Right lobe of liver (tissue), 6 donors: ENCODE measurements around the gene TENM4. TPM values are rescaled to one million over a fixed set of nuclear protein-coding genes. Genes with fewer than 3 reads are reported as not detected.

Experiments used
- ATAC-seq, 4 donors: fragments of 200-7000 bp; cut with Tn5 transposase; one replicate each; pipeline ENCODE4 v1.9.1; 2020; ENCODE audit warnings: mild to moderate bottlenecking in 4 of 4, moderate library complexity in 4 of 4
- DNase-seq, 3 donors: peaks; one replicate each; pipeline ENCODE4 v3.0.0-alpha.2; 2020
- H3K27ac ChIP-seq, 3 donors: fragments of 200-600 bp; one replicate each; pipeline ENCODE4 v1.8.0; 2022
- H3K27me3 ChIP-seq, 2 donors: fragments of 200-600 bp; one replicate each; pipeline ENCODE4 v1.8.0; 2022
- H3K36me3 ChIP-seq, 4 donors: fragments of 200-600 bp; sonication (generic) in 1 of 4; one replicate each; pipeline versions ENCODE4 v1.5.1 to v1.8.0; 2017 to 2022; ENCODE audit warnings: control low read depth in 1 of 4
- H3K4me1 ChIP-seq, 4 donors: fragments of 200-600 bp; sonication (generic) in 1 of 4; one replicate each; pipeline versions ENCODE4 v1.5.1 to v1.8.0; 2017 to 2022; ENCODE audit warnings: control low read depth in 1 of 4
- H3K4me3 ChIP-seq, 3 donors: fragments of 200-600 bp; one replicate each; pipeline ENCODE4 v1.8.0; 2022
- H3K9me3 ChIP-seq, 4 donors: fragments of 200-600 bp; sonication (generic) in 1 of 4; one replicate each; pipeline versions ENCODE4 v1.5.1 to v1.8.0; 2017 to 2022; ENCODE audit warnings: control low read depth in 1 of 4
- CTCF ChIP-seq, 4 donors: fragments of 200-600 bp in 3 of 4; fragments of 450-650 bp in 1 of 4; IDR thresholded peaks; one replicate each; pipeline versions ENCODE4 v1.5.1 to v1.8.0; 2016 to 2022; ENCODE audit warnings: antibody characterized with exemption in 4 of 4, mild to moderate bottlenecking in 2 of 4
- POLR2A ChIP-seq: fragments of 450-650 bp; IDR thresholded peaks from one replicate; pipeline ENCODE4 v1.6.1; 2017; ENCODE audit warnings: antibody characterized with exemption, mild to moderate bottlenecking
- WGBS: methylation state at CpG from one replicate; pipeline ENCODE4 v1.1.6; 2018; ENCODE audit warnings: low coverage, low lambda C conversion rate; ENCODE audit not compliant: insufficient coverage; ENCODE audit errors: missing lambda C conversion rate; 5-methylcytosine and 5-hydroxymethylcytosine counted together
- intact Hi-C, 2 donors: fragments of 100-400 bp; cut with DNase I; formaldehyde crosslinking; loops; one replicate each; pipeline versions ENCODE4 v1.11.2 to v1.14.1; 2022
- total RNA-seq, 6 experiments: library from RNA; depleted of rRNA in 2 of 6; stranded (reverse); fragments of >200 nt in 2 of 6; fragmentation: NEBNext Ultra II Directional in 3 of 6; extraction: Animal tissue kit (Norgen Biotek cat#: 25700) in 3 of 6; gene quantifications; one replicate each; pipeline versions ENCODE4 v1.1.0 to v1.2.4, GENCODE V29; 2016 to 2023
- donor health status: DM: no; HTN: yes; CAD: no.
- donor health status: DM: no; HTN: no; CAD: no.
- donor health status: DM: no; HTN: no; CAD: no.
- donor health status: DM: no; HTN: yes; CAD: no.
- donor health status: DM: no; HTN: yes; CAD: no.

Gene TENM4
- total RNA-seq, 6 experiments from 2014 or later: 0.04 to 0.58 (median 0.14) TPM; not detected in 2

- no peak for ATAC-seq
- TF ChIP-seq POLR2A: no peak
- no peak for TF ChIP-seq CTCF (IDR thresholded peaks at IDR 0.05)
These were observed 36.0 kb downstream of the TENM4 start for GRCh38 chr11:79404806-79405205.

GRCh38 chr11:79404325-79404724, 36.5 kb downstream of the TENM4 start:
- ATAC-seq (peak in 2 of 4 donors; percentile 25 to 60), DNase-seq (no peak)
- WGBS: 41% methylated on average over 2 of the region's 2 CpGs
- intact Hi-C loops: no loop called here
- H3K4me1 ChIP-seq: no peaks in the 10 kb centered on the region
- no peaks in the 10 kb centered on the region for H3K36me3 ChIP-seq
- no peaks in the 10 kb centered on the region for H3K9me3 ChIP-seq
- H3K4me3 ChIP-seq: no peak overlapping the region
- TF ChIP-seq POLR2A (no peak), CTCF (IDR thresholded peaks at IDR 0.05) (no peak)
- H3K27me3 ChIP-seq: no peaks in the 10 kb centered on the region
- H3K27ac ChIP-seq: no peak overlapping the region

More at GRCh38 chr11:79404806-79405205, 36.0 kb downstream of the TENM4 start:
- H3K27me3 ChIP-seq: no peaks in the 10 kb centered on the region
- DNase-seq: no peak
- H3K36me3 ChIP-seq: no peaks in the 10 kb centered on the region
- H3K4me3 ChIP-seq: no peak overlapping the region
- WGBS: 45% methylated on average over 3 of the region's 3 CpGs
- no peaks in the 10 kb centered on the region for H3K9me3 ChIP-seq
- intact Hi-C loops: no loop called here
- no peak overlapping the region for H3K27ac ChIP-seq
- no peaks in the 10 kb centered on the region for H3K4me1 ChIP-seq

- ATAC-seq (no peak), DNase-seq (no peak)
- no peaks in the 10 kb centered on the region for H3K27me3 ChIP-seq
- H3K4me3 ChIP-seq: no peak overlapping the region
- WGBS: no CpG with 5 or more reads among the region's 1 CpG
- intact Hi-C loops: no loop called here
- H3K27ac ChIP-seq: no peak overlapping the region
- no peaks in the 10 kb centered on the region for H3K36me3 ChIP-seq
- no peaks in the 10 kb centered on the region for H3K4me1 ChIP-seq
- TF ChIP-seq POLR2A (no peak), CTCF (IDR thresholded peaks at IDR 0.05) (no peak)
- no peaks in the 10 kb centered on the region for H3K9me3 ChIP-seq
These were observed 37.0 kb downstream of the TENM4 start for GRCh38 chr11:79403839-79404238.

GRCh38 chr11:79402912-79403311, 37.9 kb downstream of the TENM4 start:
- no peak overlapping the region for H3K27ac ChIP-seq
- WGBS: 50% methylated on average over 3 of the region's 3 CpGs
- H3K4me3 ChIP-seq: no peak overlapping the region
- no peaks in the 10 kb centered on the region for H3K9me3 ChIP-seq
- H3K36me3 ChIP-seq: no peaks in the 10 kb centered on the region
- ATAC-seq: no peak
- intact Hi-C loops: no loop called here
- H3K27me3 ChIP-seq: no peaks in the 10 kb centered on the region
- H3K4me1 ChIP-seq: no peaks in the 10 kb centered on the region
- DNase-seq: no peak
- TF ChIP-seq POLR2A (no peak), CTCF (IDR thresholded peaks at IDR 0.05) (no peak)
